Heart left ventricle (tissue), 13 donors: ENCODE results near the gene GNPTG.

Experiments used
- POLR2A ChIP-seq, 2 donors: fragments of 450-650 bp; IDR thresholded peaks; one replicate each; pipeline ENCODE4 v1.6.1; 2017; ENCODE audit warnings: antibody characterized with exemption in 2 of 2, mild to moderate bottlenecking in 2 of 2, moderate library complexity in 2 of 2
- TF ChIP-seq, protein P1 (sequence below), 12 donors: fragments of 200-600 bp; sonication (generic) in 4 of 12; IDR thresholded peaks; one replicate each; pipeline versions ENCODE4 v1.5.0 to v1.8.0; 2018 to 2022; ENCODE audit warnings: antibody characterized with exemption in 12 of 12, mild to moderate bottlenecking in 5 of 12
- donor health status: ischemic (EF 13 %, LVEDD 7.1; RV severe dilation, severe dysfunction).
- donor health status: DM: no; HTN: yes; CAD: no.
- donor health status: DM: no; HTN: no; CAD: no.
- donor health status: ischemic (EF 25% LVEDD 6.9; RV normal size, moderate dysfunction).
- donor health status: ischemic (EF 25% LVEDD 5.7; RV mildly dilated, moderate dysfunction).
- donor health status: ischemic (EF 35%, LVEDD 5.7; RV mildly dilated, moderate dysfunction).
- donor health status: nonischemic (EF 11% LVEDD 7.7; RV severe dilation, severe dysfunction).
- donor health status: DM: yes; HTN: yes; CAD: no.
- donor health status: PGD.
- donor health status: ischemic (EF 29% LVEDD 5.4; RV normal size, mild dysfunction).
- donor health status: nonischemic (EF 23%, LVEDD 6.1; RV moderate dilation, normal function).

DNA sequence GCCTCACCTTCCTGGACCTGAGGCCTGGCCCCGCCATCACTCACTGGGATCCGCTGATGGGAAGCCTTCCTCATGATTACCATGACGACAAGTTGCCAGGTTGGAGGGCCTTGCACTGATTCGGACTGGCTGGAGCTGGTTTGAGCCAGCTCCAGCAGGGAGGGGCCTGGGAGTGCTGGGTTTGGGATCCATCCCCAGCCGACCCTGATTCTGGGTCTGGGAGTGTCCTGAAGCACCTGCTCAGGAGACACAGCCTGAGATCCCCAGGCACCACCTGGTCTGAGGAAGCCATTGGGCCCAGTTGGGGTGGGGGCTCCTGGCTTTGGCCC lies 24.1 kb upstream of the GNPTG start:
- TF ChIP-seq, protein P1, sequence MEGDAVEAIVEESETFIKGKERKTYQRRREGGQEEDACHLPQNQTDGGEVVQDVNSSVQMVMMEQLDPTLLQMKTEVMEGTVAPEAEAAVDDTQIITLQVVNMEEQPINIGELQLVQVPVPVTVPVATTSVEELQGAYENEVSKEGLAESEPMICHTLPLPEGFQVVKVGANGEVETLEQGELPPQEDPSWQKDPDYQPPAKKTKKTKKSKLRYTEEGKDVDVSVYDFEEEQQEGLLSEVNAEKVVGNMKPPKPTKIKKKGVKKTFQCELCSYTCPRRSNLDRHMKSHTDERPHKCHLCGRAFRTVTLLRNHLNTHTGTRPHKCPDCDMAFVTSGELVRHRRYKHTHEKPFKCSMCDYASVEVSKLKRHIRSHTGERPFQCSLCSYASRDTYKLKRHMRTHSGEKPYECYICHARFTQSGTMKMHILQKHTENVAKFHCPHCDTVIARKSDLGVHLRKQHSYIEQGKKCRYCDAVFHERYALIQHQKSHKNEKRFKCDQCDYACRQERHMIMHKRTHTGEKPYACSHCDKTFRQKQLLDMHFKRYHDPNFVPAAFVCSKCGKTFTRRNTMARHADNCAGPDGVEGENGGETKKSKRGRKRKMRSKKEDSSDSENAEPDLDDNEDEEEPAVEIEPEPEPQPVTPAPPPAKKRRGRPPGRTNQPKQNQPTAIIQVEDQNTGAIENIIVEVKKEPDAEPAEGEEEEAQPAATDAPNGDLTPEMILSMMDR (IDR thresholded peaks at IDR 0.05) = no peak
- TF ChIP-seq POLR2A (IDR thresholded peaks at IDR 0.05) = no peak
